HUDEP-2 (cell line): Measurements from ENCODE around the gene ANKRD66.

Experiments used
- DNase-seq, 76 experiments: peaks; one replicate each; lab custom pipeline; 2025; ENCODE audit not compliant: unreplicated experiment in 76 of 76; lab: John Stamatoyannopoulos, UW

The ANKRD66 gene

DNA sequence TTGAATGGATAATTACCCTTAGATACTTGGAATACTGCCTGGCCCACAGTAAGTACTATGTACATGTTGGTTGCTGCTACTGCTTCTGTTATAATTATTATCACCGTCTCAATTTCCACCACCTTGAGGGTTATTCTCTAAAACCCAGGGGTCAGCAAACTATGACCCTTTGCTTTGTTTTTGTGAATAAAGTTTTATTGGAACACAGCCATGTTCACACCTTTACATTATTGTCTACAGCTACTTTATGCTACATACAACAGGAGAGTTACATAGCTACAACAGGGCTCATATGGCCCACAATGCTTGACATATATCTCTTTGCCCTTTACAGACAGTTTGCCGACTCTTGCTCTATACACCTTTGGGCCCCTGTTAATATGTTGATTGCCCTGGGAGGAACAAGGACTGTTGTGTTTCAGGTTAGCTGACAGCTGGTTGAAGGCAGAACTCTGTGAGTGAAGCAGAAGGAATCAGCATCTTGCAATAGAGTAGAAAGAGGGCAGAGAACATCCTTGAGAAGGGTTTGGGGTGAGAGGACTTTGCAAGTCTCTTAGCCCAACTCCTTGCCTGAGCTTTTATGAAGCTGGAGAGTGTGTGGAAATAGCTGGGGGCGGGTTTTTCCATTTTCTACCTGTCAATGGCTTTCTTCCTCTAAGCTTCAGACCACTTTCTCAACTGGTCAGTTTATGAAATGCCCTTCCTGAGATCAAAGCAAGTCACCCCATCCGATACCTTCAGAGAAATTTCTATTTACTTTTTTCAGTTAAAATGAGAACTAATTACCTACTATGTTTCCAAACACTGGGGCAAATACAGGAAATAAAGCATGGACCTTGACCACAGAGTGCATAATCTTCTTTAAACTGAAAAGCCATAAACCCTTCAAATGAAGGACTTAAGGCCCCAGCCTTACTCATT is 43.0 kb downstream of the ANKRD66 start:
- no peak for DNase-seq

- DNase-seq, result no peak
Observed at GRCh38 chr6:46790355-46790874, 43.7 kb downstream of the ANKRD66 start.

DNA sequence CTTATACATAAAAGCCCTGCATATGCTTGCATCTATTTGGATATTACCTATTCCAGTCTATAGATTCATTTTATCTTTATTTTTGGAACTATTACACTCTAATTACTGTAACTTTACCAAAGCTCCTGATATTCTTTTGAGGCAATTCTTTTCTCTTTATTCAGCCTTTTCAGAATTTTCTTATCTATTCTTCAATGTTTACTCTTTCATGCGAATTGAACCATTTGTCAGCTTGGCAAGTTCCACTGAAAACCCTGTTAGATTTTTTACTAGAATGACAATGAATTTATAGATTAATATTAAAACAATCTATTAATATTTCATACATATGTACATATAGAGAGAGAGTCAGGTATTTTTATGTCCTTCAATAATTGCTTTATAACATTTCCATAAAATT is 45.9 kb downstream of the ANKRD66 start:
- no peak for DNase-seq

DNA sequence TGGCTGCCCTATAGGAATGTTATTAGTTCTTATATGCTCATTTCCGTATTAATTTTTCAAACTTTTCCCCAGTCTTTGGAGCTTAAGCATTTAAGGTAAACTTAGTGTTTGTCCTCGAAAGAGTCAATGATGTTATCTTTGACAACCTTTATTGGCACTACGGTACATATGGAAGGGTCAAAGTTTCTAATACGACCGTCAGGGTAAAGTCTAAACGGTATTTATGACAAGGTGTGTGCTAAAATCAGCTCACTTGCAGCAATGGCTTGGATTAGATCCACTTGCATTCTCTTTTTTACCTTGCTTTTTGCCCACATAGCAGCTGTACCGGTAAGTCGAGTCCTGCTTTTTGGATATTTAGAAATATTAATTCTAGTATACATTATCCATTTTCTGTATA is 46.4 kb downstream of the ANKRD66 start, which contains the start of gene MEP1A:
MEP1A (plus strand) TSS at position 252 of the 400 bp plus-strand sequence; CDS start at position 262, 10 bp downstream.
- DNase-seq, result no peak

- DNase-seq, result no peak
Observed at GRCh38 chr6:46794068-46794467, 47.3 kb downstream of the ANKRD66 start.

DNA sequence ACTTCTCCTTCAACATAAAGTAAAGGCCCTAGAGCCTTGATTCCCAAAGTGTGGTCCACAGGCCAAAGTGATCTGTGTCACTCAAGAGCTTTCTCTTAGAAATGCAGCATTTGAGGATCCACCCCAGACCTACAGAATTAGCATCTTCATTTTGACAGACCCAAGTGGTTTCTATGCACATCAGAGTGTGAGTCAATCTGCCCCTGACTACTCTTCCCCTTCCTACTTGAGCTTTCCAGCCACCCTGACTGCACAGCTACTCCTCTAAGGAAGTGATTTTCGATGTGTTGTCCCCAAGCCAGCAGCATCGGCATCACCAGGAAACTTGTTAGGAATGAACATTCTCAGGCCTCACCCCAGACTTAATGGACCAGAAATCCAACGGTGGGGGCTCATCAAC is 49.1 kb downstream of the ANKRD66 start:
- no peak for DNase-seq

- DNase-seq, result no peak
Observed at GRCh38 chr6:46796848-46797580, 50.3 kb downstream of the ANKRD66 start.

- DNase-seq, result no peak
Observed at GRCh38 chr6:46799657-46800056, 52.9 kb downstream of the ANKRD66 start.

- no peak for DNase-seq
Observed at GRCh38 chr6:46808806-46809205, 62.1 kb downstream of the ANKRD66 start.
